A549 (cell line): ENCODE measurements around the gene SLIT1. TPM values are rescaled to one million over a fixed set of nuclear protein-coding genes. Genes with fewer than 3 reads are reported as not detected.
"Not testable (repeated sequence)": the region's sequence is repeated elsewhere in the genome, so short reads cannot be mapped to it uniquely, and the experiment has no call there.

Experiments
- ATAC-seq, 2 experiments: fragments of 200-7000 bp in 1 of 2; fragments of >200 bp in 1 of 2; cut with Nextera tagmentation in 1 of 2; cut with Tn5 transposase in 1 of 2; 3 replicates each; pipeline versions ENCODE4 v1.8.0 to v1.9.1; 2018 to 2020; ENCODE audit warnings: mild to moderate bottlenecking in 1 of 2, moderate library complexity in 1 of 2
- CTCF ChIA-PET: fragments of 300-600 bp; sonication (Branson Sonifier 250); formaldehyde crosslinking; extraction: SDS; loops from one replicate; lab custom pipeline; 2021; ENCODE audit warnings: antibody characterized with exemption, inconsistent platforms; lab: Yijun Ruan, JAX
- POLR2A ChIA-PET: fragments of 350-600 bp; formaldehyde crosslinking; extraction: SDS; loops from one replicate; lab custom pipeline; 2021; ENCODE audit warnings: antibody characterized with exemption, inconsistent platforms; lab: Yijun Ruan, JAX
- DNase-seq, 2 experiments: peaks; one replicate each; pipeline versions ENCODE4 v3.0.0 to v3.0.0-alpha.2; 2011 to 2016; ENCODE audit warnings: low read depth in 1 of 2, low spot score in 1 of 2
- FAIRE-seq: peaks from 2 replicates; lab custom pipeline; 2011; peaks lifted over from hg19 to GRCh38; lab: Jason Lieb, UNC
- H3K27ac ChIP-seq, 2 experiments: fragments of >200 bp; sonication (Bioruptor Twin); formaldehyde crosslinking; 3 replicates each; pipeline ENCODE4 v1.5.1; 2016 to 2017
- H3K4me1 ChIP-seq: fragments of >200 bp; sonication (Bioruptor Twin); formaldehyde crosslinking; 3 replicates; pipeline ENCODE4 v1.6.1; 2016
- H3K4me2 ChIP-seq: fragments of >200 bp; sonication (Bioruptor Twin); formaldehyde crosslinking; 3 replicates; pipeline ENCODE4 v1.6.1; 2016
- H3K4me3 ChIP-seq: fragments of >200 bp; sonication (Bioruptor Twin); formaldehyde crosslinking; 3 replicates; pipeline ENCODE4 v1.5.1; 2016
- H3K9me3 ChIP-seq: fragments of >200 bp; sonication (Bioruptor Twin); formaldehyde crosslinking; 3 replicates; pipeline ENCODE4 v1.6.1; 2016
- CBX8 ChIP-seq: fragments of 200-600 bp; sonication (generic); IDR thresholded peaks from 2 replicates; pipeline ENCODE4 v1.6.1; 2016
- CHD4 ChIP-seq: fragments of 200-600 bp; sonication (generic); IDR thresholded peaks from 2 replicates; pipeline ENCODE4 v1.6.1; 2016; ENCODE audit warnings: antibody characterized with exemption, mild to moderate bottlenecking, borderline replicate concordance
- CTCF ChIP-seq: fragments of >200 bp; sonication (Bioruptor Twin); formaldehyde crosslinking; IDR thresholded peaks from 3 replicates; pipeline ENCODE4 v1.5.1; 2016
- EHMT2 ChIP-seq: fragments of 200-600 bp; sonication (generic); IDR thresholded peaks from 2 replicates; pipeline ENCODE4 v1.6.1; 2016; ENCODE audit warnings: antibody characterized with exemption, low read depth, mild to moderate bottlenecking, moderate library complexity
- EP300 ChIP-seq, 2 experiments: fragments of >200 bp; sonication (Bioruptor Twin); formaldehyde crosslinking; IDR thresholded peaks; 2 replicates in 1 of 2; 3 replicates in 1 of 2; pipeline ENCODE4 v1.6.1; 2016 to 2017
- ESRRA ChIP-seq: fragments of 150-350 bp; IDR thresholded peaks from 2 replicates; pipeline ENCODE4 v1.6.1; 2014; ENCODE audit warnings: mild to moderate bottlenecking, low read length, borderline replicate concordance
- FOSL2 ChIP-seq, 2 experiments: fragments of 450-650 bp in 1 of 2; fragments of >200 bp in 1 of 2; sonication (Bioruptor Twin) in 1 of 2; formaldehyde crosslinking; IDR thresholded peaks; 2 replicates each; pipeline versions ENCODE4 v1.5.0 to v1.6.1; 2016 to 2020; ENCODE audit warnings: mild to moderate bottlenecking in 1 of 2, moderate library complexity in 1 of 2
- FOXS1 ChIP-seq: fragments of 250-450 bp; sonication (Bioruptor Pico); IDR thresholded peaks from 2 replicates; pipeline ENCODE4 v1.5.0; 2020; ENCODE audit warnings: mild to moderate bottlenecking, moderate library complexity
- GATA3 ChIP-seq: IDR thresholded peaks from 2 replicates; pipeline ENCODE4 v1.6.1; 2012; ENCODE audit warnings: borderline replicate concordance
- HES2 ChIP-seq: fragments of >200 bp; sonication (Bioruptor Twin); formaldehyde crosslinking; IDR thresholded peaks from 2 replicates; pipeline ENCODE4 v1.6.1; 2016
- HEYL ChIP-seq: fragments of 250-450 bp; sonication (Bioruptor Pico); IDR thresholded peaks from 2 replicates; pipeline ENCODE4 v1.8.0; 2021; ENCODE audit warnings: mild to moderate bottlenecking, moderate library complexity
- HOXB5 ChIP-seq: fragments of 250-450 bp; sonication (Bioruptor Pico); IDR thresholded peaks from 2 replicates; pipeline ENCODE4 v1.5.0; 2020; ENCODE audit warnings: mild to moderate bottlenecking, moderate library complexity
- NFE2L2 ChIP-seq: fragments of 150-350 bp; conservative IDR thresholded peaks from 2 replicates; pipeline ENCODE4 v1.6.1; 2014; ENCODE audit warnings: low read length
- REST ChIP-seq: fragments of 200-600 bp; sonication (generic); IDR thresholded peaks from 2 replicates; pipeline ENCODE4 v1.6.1; 2016; ENCODE audit warnings: antibody characterized with exemption, mild to moderate bottlenecking, moderate library complexity
- RFX5 ChIP-seq: fragments of 450-650 bp; IDR thresholded peaks from 2 replicates; pipeline ENCODE4 v1.7.1; 2014; ENCODE audit warnings: antibody characterized with exemption, mild to moderate bottlenecking, moderate library complexity
- TFCP2L1 ChIP-seq: fragments of 250-450 bp; sonication (Bioruptor Pico); IDR thresholded peaks from 2 replicates; pipeline ENCODE4 v1.5.0; 2021; ENCODE audit warnings: mild to moderate bottlenecking
- ZC3H11A ChIP-seq: fragments of 450-650 bp; IDR thresholded peaks from 2 replicates; pipeline ENCODE4 v1.6.1; 2014; ENCODE audit warnings: antibody characterized with exemption, mild to moderate bottlenecking
- ZNF302 ChIP-seq: fragments of 250-450 bp; sonication (Bioruptor Pico); IDR thresholded peaks from 2 replicates; pipeline ENCODE4 v1.9.0; 2021; ENCODE audit warnings: inconsistent platforms, mild to moderate bottlenecking, moderate library complexity
- ZSCAN20 ChIP-seq: fragments of 250-450 bp; sonication (Bioruptor Pico); IDR thresholded peaks from 2 replicates; pipeline ENCODE4 v1.8.0; 2022; ENCODE audit warnings: mild to moderate bottlenecking, moderate library complexity
- WGBS: methylation state at CpG from one replicate; pipeline ENCODE4 v1.1.6; 2017; ENCODE audit errors: missing lambda C conversion rate; 5-methylcytosine and 5-hydroxymethylcytosine counted together
- polyA plus RNA-seq, 4 experiments: library from polyadenylated mRNA; depleted of rRNA in 3 of 4; stranded (reverse); fragments of >200 nt; fragmentation: RNase III in 1 of 4; extraction: RNeasy Plus Mini Kit Qiagen cat#74134 plus additional on column Dnase treatment in 1 of 4; gene quantifications; 2 replicates in 3 of 4; 3 replicates in 1 of 4; pipeline ENCODE4 v1.2.3, GENCODE V29; 2011 to 2017

Gene SLIT1
- polyA plus RNA-seq, 2 of the 4 experiments (the other 2 are of a cell fraction) = 0.05 to 0.09 TPM

- TF ChIP-seq REST = no peak
- no peak for TF ChIP-seq CTCF
- no peak for TF ChIP-seq EHMT2
- TF ChIP-seq ZSCAN20 = no peak
Observed at GRCh38 chr10:97034301-97034700, 151.5 kb downstream of the SLIT1 start (continued).

GRCh38 chr10:97033841-97034240 is 151.9 kb downstream of the SLIT1 start:
- POLR2A ChIA-PET, DNase-seq, H3K9me3 ChIP-seq, H3K27ac ChIP-seq, H3K4me3 ChIP-seq, FAIRE-seq, H3K4me2 ChIP-seq, ATAC-seq, H3K4me1 ChIP-seq: not testable (repeated sequence)
- CTCF ChIA-PET = interaction anchor here (1.0 to 2.0 kb wide), 3 partner anchors 8 to 201 kb away, joined by 3 to 5 read pairs (median 4); no protein-coding TSS in a partner anchor
- WGBS = 84% methylated on average over 9 of the region's 9 CpGs

GRCh38 chr10:97032624-97033023 is 153.1 kb downstream of the SLIT1 start:
- no peak overlapping the region for H3K27ac ChIP-seq
- ChIA-PET POLR2A (no interaction called here), CTCF (interaction anchor here (0.6 to 1.3 kb wide), 6 partner anchors 37 to 661 kb away, joined by 3 to 6 read pairs (median 4); no protein-coding TSS in a partner anchor)
- no peaks in the 10 kb centered on the region for H3K4me1 ChIP-seq
- H3K4me2 ChIP-seq = no peak overlapping the region
- TF ChIP-seq FOSL2 (IDR thresholded peaks at IDR 0.05) (no peak), FOSL2 (CRISPR knock-in tag; IDR thresholded peaks at IDR 0.05) (no peak), ZNF302 (no peak), HEYL (no peak), RFX5 (no peak), TFCP2L1 (no peak), HOXB5 (no peak), NFE2L2 (no peak), HES2 (no peak), EP300 (IDR thresholded peaks at IDR 0.05) (no peak), FOXS1 (CRISPR knock-in tag) (no peak), CBX8 (no peak), ZC3H11A (no peak), REST (no peak), EHMT2 (no peak), GATA3 (no peak), CHD4 (no peak), ESRRA (no peak)
- H3K9me3 ChIP-seq = no peaks in the 10 kb centered on the region
- H3K4me3 ChIP-seq = no peak overlapping the region
- WGBS = 61% methylated on average over 7 of the region's 7 CpGs
- DNase-seq (no peak), ATAC-seq (no peak), FAIRE-seq (no peak)
